Measurements from ENCODE around the gene F8A3. TPM values are rescaled to one million over a fixed set of nuclear protein-coding genes. Genes with fewer than 3 reads are reported as not detected.
"Not testable (repeated sequence)": the region's sequence is repeated elsewhere in the genome, so short reads cannot be mapped to it uniquely, and the experiment has no call there.

The F8A3 gene
- not detected for polyA plus RNA-seq (2012; ENCODE audit: missing spikeins)

DNA sequence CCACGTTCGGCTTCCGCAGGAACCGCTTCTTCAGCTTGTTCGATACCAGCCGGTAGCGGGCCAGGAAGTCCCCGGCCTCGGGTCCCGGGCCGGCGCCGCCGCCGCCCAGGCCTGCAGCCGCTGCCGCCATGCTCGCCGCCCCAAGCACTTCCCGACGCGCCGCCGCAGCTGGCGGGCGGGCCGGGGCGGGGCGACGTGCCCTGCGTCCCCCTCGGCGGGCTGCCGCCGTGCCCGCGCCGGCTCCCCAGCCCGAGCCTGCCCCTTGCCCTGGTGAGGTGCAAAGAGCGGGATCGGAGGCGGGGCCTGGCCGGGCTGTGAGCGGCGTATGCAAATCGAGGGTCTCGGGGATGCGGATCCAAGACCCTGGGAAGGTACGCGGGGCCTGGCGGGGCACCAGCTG, at the start of gene F8A3:
Gene F8A3, minus strand, starts transcription at position 150 of the 400 bp plus-strand sequence. Its CDS starts 20 bp downstream, at position 130.
- FAIRE-seq; DNase-seq (ENCODE audit: insufficient read length): not testable (repeated sequence)

DNA sequence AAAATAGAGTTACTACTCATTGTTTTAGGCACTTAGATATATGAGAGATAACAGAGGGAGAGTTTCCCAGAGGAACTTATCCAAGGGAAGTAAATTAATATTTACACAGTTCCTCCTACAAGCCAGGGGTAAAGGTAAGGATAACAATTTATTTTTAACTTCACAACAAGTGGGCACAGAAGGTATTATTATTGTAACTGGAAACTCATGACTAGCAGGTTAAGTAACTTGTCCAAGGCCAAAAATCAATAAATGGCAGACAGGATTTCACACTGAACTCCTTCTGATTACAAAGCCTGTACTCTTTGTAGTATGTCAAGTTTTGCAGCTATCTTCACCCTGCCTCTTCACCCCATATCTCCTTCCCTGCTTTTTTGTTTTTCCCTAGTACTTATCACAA, 46.9 kb upstream of the F8A3 start:
- FAIRE-seq: no peak
- DNase-seq (ENCODE audit: insufficient read length): no peak
- TF ChIP-seq POLR2A (IDR thresholded peaks at IDR 0.05; ENCODE audit: low read depth, low read length) (no peak), POLR2AphosphoS5 (IDR thresholded peaks at IDR 0.05; ENCODE audit: low read depth, low read length) (no peak)

- not testable (repeated sequence) for FAIRE-seq; DNase-seq (ENCODE audit: insufficient read length)
Observed at GRCh38 chrX:155495134-155495533, 36.7 kb upstream of the F8A3 start.

DNA sequence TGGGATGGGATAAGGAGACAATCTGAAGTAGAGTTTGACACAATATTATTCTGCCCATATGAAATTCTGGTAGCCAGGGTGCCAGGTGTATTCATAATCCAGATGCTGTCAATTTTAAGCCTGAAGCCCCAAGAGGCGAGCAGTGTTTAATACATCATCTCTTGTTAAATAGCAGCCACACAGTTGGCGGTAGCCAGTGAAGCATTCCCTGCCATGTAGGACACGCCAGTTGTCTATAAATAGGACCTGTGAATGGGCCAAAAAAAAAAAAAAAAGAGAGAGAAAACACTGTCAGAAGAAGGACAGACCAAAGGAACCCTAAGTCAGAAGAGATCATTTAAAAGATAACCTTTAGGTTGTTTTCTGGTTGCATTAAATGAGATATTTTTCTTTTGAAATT, 33.0 kb upstream of the F8A3 start:
- FAIRE-seq: not testable (repeated sequence)

DNA sequence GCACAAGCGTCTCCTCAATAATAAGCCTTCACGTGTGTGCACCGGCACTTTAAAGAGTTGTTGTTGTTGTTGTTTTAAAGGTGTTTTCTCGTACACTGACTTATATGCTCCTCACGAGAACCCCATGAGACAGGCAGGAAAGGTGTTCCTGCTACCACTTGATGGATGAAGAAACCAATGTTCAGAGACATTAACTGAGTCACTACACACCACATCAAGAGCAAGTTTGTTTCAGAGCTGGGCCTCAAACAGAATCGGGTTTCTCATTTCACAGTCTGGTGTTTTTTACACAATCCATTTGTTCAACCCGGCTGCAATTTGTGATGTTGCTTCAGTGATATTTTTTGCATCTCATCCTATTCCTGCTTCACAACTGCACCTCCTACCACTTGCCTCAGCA, 18.7 kb upstream of the F8A3 start:
- not testable (repeated sequence) for FAIRE-seq

More for the DNA sequence above, 33.0 kb upstream of the F8A3 start:
- not testable (repeated sequence) for DNase-seq (ENCODE audit: insufficient read length)

GRCh38 chrX:155466269-155466938, 8.0 kb upstream of the F8A3 start:
- FAIRE-seq; DNase-seq (ENCODE audit: insufficient read length): not testable (repeated sequence)

More for the DNA sequence above, 18.7 kb upstream of the F8A3 start:
- not testable (repeated sequence) for DNase-seq (ENCODE audit: insufficient read length)

GRCh38 chrX:155460501-155460900, 2.1 kb upstream of the F8A3 start:
- DNase-seq (ENCODE audit: insufficient read length); FAIRE-seq: not testable (repeated sequence)

DNA sequence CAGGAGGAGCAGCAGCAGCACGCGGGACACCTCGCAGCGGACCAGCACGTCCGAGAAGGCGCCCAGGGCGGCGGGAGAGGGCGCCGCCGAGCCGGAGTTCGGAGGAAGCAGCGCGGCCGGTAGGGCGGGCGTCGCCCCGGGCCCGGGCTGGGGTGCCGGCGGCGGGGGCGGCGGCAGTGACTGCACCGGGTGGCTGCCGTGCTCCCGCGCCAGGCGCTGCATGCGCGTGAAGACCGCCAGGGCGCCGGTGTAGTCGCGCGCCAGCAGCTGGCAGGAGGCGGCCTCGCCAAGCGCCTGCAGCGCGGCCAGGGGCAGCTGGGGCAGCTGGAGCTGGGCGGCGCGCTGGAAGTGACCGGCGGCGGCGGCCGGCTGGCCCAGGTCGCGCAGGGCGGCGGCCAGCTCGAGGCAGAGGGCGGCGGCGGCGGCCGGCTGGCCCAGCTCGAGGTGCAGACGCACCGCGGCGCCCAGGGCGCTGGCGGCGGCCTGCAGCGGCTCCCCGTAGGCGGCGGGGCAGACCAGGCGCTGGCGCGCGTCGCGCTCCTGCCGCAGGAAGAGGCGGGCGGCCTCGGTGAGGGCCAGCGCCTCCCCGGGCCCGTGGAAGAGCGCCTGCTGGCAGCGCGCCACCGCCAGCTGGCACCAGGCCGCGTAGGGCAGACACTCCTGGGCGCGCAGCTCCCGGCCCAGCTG, 516 bp downstream of the F8A3 start:
- DNase-seq (ENCODE audit: insufficient read length); FAIRE-seq: not testable (repeated sequence)

DNA sequence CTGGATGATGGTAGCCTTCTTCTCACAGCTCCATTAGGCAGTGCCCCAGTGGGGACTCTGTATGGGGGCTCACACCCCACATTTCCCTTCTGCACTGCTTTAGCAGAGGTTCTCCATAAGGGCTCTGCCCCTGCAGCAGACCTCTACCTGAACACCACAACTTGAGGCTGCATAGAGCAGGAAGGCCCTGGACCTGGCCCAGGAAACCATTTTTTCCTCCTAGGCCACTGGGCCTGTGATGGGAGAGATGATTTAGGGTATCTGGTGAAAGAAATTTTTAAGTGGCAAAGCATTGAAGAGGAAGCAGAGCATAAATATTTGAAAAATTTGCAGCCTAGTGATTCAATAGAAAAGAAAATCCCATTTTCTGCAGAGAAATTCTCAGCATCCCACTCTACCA, 17.3 kb downstream of the F8A3 start:
- FAIRE-seq (no peak), DNase-seq (ENCODE audit: insufficient read length) (no peak)
- TF ChIP-seq POLR2AphosphoS5 (IDR thresholded peaks at IDR 0.05; ENCODE audit: low read depth, low read length) (no peak), TAF1 (IDR thresholded peaks at IDR 0.05; ENCODE audit: borderline replicate concordance, low read depth, low read length) (no peak), POLR2A (IDR thresholded peaks at IDR 0.05; ENCODE audit: low read depth, low read length) (no peak)

DNA sequence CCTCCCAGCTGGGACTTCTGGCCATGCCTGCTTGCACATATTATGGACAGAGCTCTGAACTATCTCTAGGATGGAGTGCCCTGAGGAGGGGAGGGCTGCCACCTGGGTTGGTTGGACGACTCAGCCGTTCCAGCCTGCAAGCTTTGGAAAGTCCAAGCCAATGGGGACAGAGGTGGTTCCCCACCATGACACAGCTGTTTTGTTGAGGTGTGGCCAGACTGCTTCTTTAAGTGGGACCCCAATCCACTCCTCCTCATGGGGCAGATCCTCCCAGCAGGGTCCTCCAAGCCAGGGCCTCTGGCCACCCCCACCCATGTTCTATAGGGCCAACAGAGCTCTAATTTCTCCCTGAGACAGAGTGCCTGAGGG, 22.7 kb downstream of the F8A3 start:
- DNase-seq (ENCODE audit: insufficient read length) (no peak), FAIRE-seq (no peak)
- TF ChIP-seq POLR2A (IDR thresholded peaks at IDR 0.05; ENCODE audit: low read depth, low read length) (no peak), POLR2AphosphoS5 (IDR thresholded peaks at IDR 0.05; ENCODE audit: low read depth, low read length) (no peak), TAF1 (IDR thresholded peaks at IDR 0.05; ENCODE audit: borderline replicate concordance, low read depth, low read length) (no peak)

GRCh38 chrX:155434906-155435743, 23.3 kb downstream of the F8A3 start:
- DNase-seq (ENCODE audit: insufficient read length): no peak
- TF ChIP-seq POLR2A (IDR thresholded peaks at IDR 0.05; ENCODE audit: low read depth, low read length) (no peak), TAF1 (IDR thresholded peaks at IDR 0.05; ENCODE audit: borderline replicate concordance, low read depth, low read length) (no peak), POLR2AphosphoS5 (IDR thresholded peaks at IDR 0.05; ENCODE audit: low read depth, low read length) (no peak)
- FAIRE-seq: no peak

DNA sequence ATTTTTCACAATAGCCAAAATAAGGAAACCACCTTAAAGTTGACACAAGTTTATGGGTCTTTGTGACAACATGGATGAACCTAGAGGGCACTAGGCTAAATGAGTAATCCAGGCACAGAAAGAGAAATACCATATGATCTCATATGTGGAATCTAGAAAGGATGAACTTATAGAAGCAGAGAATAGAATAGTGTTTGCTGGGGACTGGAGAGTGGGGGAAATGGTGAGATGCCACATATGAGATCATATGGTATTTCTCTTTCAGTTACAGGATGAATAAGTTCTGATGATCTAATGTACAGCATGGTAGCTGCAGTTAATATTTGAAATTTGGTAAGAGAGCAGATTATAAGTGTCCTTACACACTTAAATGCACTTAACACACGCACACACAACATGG, 40.7 kb downstream of the F8A3 start:
- TF ChIP-seq POLR2A (IDR thresholded peaks at IDR 0.05; ENCODE audit: low read depth, low read length) (no peak), TAF1 (IDR thresholded peaks at IDR 0.05; ENCODE audit: borderline replicate concordance, low read depth, low read length) (no peak), POLR2AphosphoS5 (IDR thresholded peaks at IDR 0.05; ENCODE audit: low read depth, low read length) (no peak)
- no peak for DNase-seq (ENCODE audit: insufficient read length)
- no peak for FAIRE-seq
